HEK293 (cell line): ENCODE data around the gene SYNDIG1.
A peak's percentile ranks its signal among the peaks of the same experiment; 100 is the strongest.

Experiments used
- CTCF ChIA-PET: fragments of 350-600 bp; formaldehyde crosslinking; extraction: SDS; loops from one replicate; lab custom pipeline; 2021; ENCODE audit warnings: antibody characterized with exemption; lab: Yijun Ruan, JAX
- POLR2A ChIA-PET: fragments of 300-600 bp; formaldehyde crosslinking; extraction: SDS; loops from one replicate; lab custom pipeline; 2020; ENCODE audit warnings: antibody characterized with exemption, inconsistent platforms; lab: Yijun Ruan, JAX
- H3K27ac ChIP-seq: fragments of 200-500 bp; sonication (Bioruptor generic); 2 replicates; pipeline ENCODE4 v1.5.1; 2014; ENCODE audit warnings: low read depth, low read length, control low read depth, inconsistent platforms; ENCODE audit errors: extremely low read depth
- H3K36me3 ChIP-seq, 2 experiments: fragments of 200-500 bp in 1 of 2; sonication (Bioruptor generic) in 1 of 2; 1 replicate in 1 of 2; 2 replicates in 1 of 2; pipeline ENCODE4 v1.5.1; 2014 to 2017; ENCODE audit warnings: inconsistent platforms in 2 of 2, low read length in 2 of 2; ENCODE audit not compliant: control insufficient read depth in 2 of 2, insufficient read depth in 1 of 2
- H3K4me1 ChIP-seq: fragments of 200-500 bp; sonication (Bioruptor generic); 2 replicates; pipeline ENCODE4 v1.5.1; 2014; ENCODE audit warnings: mild to moderate bottlenecking, low read length, inconsistent platforms; ENCODE audit not compliant: control insufficient read depth, insufficient read depth
- H3K4me3 ChIP-seq: 2 replicates; pipeline ENCODE4 v1.5.1; 2011; ENCODE audit warnings: low read depth, mild to moderate bottlenecking, control low read depth, low read length, moderate library complexity
- H3K9me3 ChIP-seq: fragments of 200-500 bp; sonication (Bioruptor generic); 2 replicates; pipeline ENCODE4 v1.5.1; 2014; ENCODE audit warnings: low read depth, low read length, inconsistent platforms; ENCODE audit not compliant: control insufficient read depth, insufficient read depth
- IKZF3 ChIP-seq: fragments of 450-650 bp; IDR thresholded peaks from 2 replicates; pipeline ENCODE4 v1.5.0; 2018; ENCODE audit warnings: missing biosample characterization, mild to moderate bottlenecking, missing genetic modification characterization, moderate library complexity
- KLF9 ChIP-seq: fragments of 450-650 bp; formaldehyde crosslinking; IDR thresholded peaks from 2 replicates; pipeline ENCODE4 v1.5.1; 2016; ENCODE audit warnings: missing biosample characterization, missing genetic modification characterization, low read depth
- REPIN1 ChIP-seq: fragments of 450-650 bp; formaldehyde crosslinking; IDR thresholded peaks from 2 replicates; pipeline ENCODE4 v1.5.1; 2017; ENCODE audit warnings: missing biosample characterization, missing genetic modification characterization, low read depth
- REST ChIP-seq: fragments of 450-650 bp; formaldehyde crosslinking; IDR thresholded peaks from 2 replicates; pipeline ENCODE4 v1.5.1; 2016; ENCODE audit warnings: missing biosample characterization, missing genetic modification characterization
- ZEB2 ChIP-seq: fragments of 450-650 bp; formaldehyde crosslinking; IDR thresholded peaks from 2 replicates; pipeline ENCODE4 v1.5.1; 2016; ENCODE audit warnings: missing biosample characterization, missing genetic modification characterization
- ZIC2 ChIP-seq: fragments of 450-650 bp; formaldehyde crosslinking; IDR thresholded peaks from 2 replicates; pipeline ENCODE4 v1.5.1; 2016; ENCODE audit warnings: missing biosample characterization, missing genetic modification characterization
- ZNF10 ChIP-seq: fragments of 450-650 bp; formaldehyde crosslinking; IDR thresholded peaks from 2 replicates; pipeline ENCODE4 v1.5.1; 2017; ENCODE audit warnings: missing biosample characterization, missing genetic modification characterization
- ZNF121 ChIP-seq: fragments of 450-650 bp; formaldehyde crosslinking; IDR thresholded peaks from 2 replicates; pipeline ENCODE4 v1.5.1; 2016; ENCODE audit warnings: missing biosample characterization, missing genetic modification characterization
- ZNF174 ChIP-seq: fragments of 450-650 bp; formaldehyde crosslinking; IDR thresholded peaks from 2 replicates; pipeline ENCODE4 v1.5.0; 2017; ENCODE audit warnings: missing biosample characterization, mild to moderate bottlenecking, missing genetic modification characterization
- ZNF19 ChIP-seq: fragments of 450-650 bp; formaldehyde crosslinking; IDR thresholded peaks from 2 replicates; pipeline ENCODE4; 2016; ENCODE audit warnings: missing biosample characterization, missing genetic modification characterization, low read depth
- ZNF274 ChIP-seq, 2 experiments: fragments of 200-500 bp in 1 of 2; fragments of 450-650 bp in 1 of 2; sonication (Bioruptor generic) in 1 of 2; formaldehyde crosslinking in 1 of 2; IDR thresholded peaks; 2 replicates each; pipeline versions ENCODE4 v1.5.1 to v1.6.1; 2014 to 2016; ENCODE audit warnings: borderline replicate concordance in 1 of 2, inconsistent platforms in 1 of 2, low read length in 1 of 2, missing biosample characterization in 1 of 2, missing genetic modification characterization in 1 of 2
- ZNF302 ChIP-seq: fragments of 450-650 bp; formaldehyde crosslinking; IDR thresholded peaks from 2 replicates; pipeline ENCODE4 v1.5.1; 2016; ENCODE audit warnings: missing biosample characterization, missing genetic modification characterization, low read depth
- ZNF394 ChIP-seq: fragments of 450-650 bp; formaldehyde crosslinking; IDR thresholded peaks from 2 replicates; pipeline ENCODE4 v1.5.1; 2016; ENCODE audit warnings: missing biosample characterization, missing genetic modification characterization, mild to moderate bottlenecking, moderate library complexity, borderline replicate concordance
- ZNF501 ChIP-seq: fragments of 450-650 bp; formaldehyde crosslinking; IDR thresholded peaks from 2 replicates; pipeline ENCODE4 v1.5.1; 2016; ENCODE audit warnings: missing biosample characterization, missing genetic modification characterization
- ZNF521 ChIP-seq: fragments of 450-650 bp; formaldehyde crosslinking; IDR thresholded peaks from 2 replicates; pipeline ENCODE4 v1.5.1; 2017; ENCODE audit warnings: missing biosample characterization, mild to moderate bottlenecking, missing genetic modification characterization
- ZNF530 ChIP-seq: fragments of 450-650 bp; formaldehyde crosslinking; IDR thresholded peaks from 2 replicates; pipeline ENCODE4 v1.5.1; 2016; ENCODE audit warnings: low read depth, missing biosample characterization, missing genetic modification characterization
- ZNF544 ChIP-seq: fragments of 450-650 bp; formaldehyde crosslinking; IDR thresholded peaks from 2 replicates; pipeline ENCODE4 v1.5.0; 2017; ENCODE audit warnings: missing biosample characterization, missing genetic modification characterization
- ZNF558 ChIP-seq: fragments of 450-650 bp; formaldehyde crosslinking; IDR thresholded peaks from 2 replicates; pipeline ENCODE4 v1.5.1; 2016; ENCODE audit warnings: missing biosample characterization, missing genetic modification characterization
- ZNF600 ChIP-seq: fragments of 450-650 bp; formaldehyde crosslinking; IDR thresholded peaks from 2 replicates; pipeline ENCODE4 v1.5.1; 2016; ENCODE audit warnings: missing biosample characterization, missing genetic modification characterization
- ZNF624 ChIP-seq: fragments of 450-650 bp; formaldehyde crosslinking; IDR thresholded peaks from 2 replicates; pipeline ENCODE4 v1.5.1; 2017; ENCODE audit warnings: missing biosample characterization, missing genetic modification characterization
- ZNF701 ChIP-seq: fragments of 450-650 bp; formaldehyde crosslinking; IDR thresholded peaks from 2 replicates; pipeline ENCODE4 v1.5.1; 2016; ENCODE audit warnings: missing biosample characterization, missing genetic modification characterization
- ZNF777 ChIP-seq: fragments of 450-650 bp; formaldehyde crosslinking; IDR thresholded peaks from 2 replicates; pipeline ENCODE4 v1.5.1; 2017; ENCODE audit warnings: missing biosample characterization, missing genetic modification characterization, borderline replicate concordance
- ZSCAN16 ChIP-seq: fragments of 450-650 bp; formaldehyde crosslinking; IDR thresholded peaks from 2 replicates; pipeline ENCODE4 v1.5.1; 2016; ENCODE audit warnings: missing biosample characterization, missing genetic modification characterization
- ZSCAN4 ChIP-seq: fragments of 450-650 bp; formaldehyde crosslinking; IDR thresholded peaks from 2 replicates; pipeline ENCODE4 v1.5.1; 2017; ENCODE audit warnings: missing biosample characterization, missing genetic modification characterization
- TF ChIP-seq, protein P1 (sequence below): fragments of 450-650 bp; formaldehyde crosslinking; IDR thresholded peaks from 2 replicates; pipeline ENCODE4 v1.5.1; 2016; ENCODE audit warnings: missing biosample characterization, missing genetic modification characterization, low read depth
- TF ChIP-seq, protein P2 (sequence below): fragments of 450-650 bp; formaldehyde crosslinking; IDR thresholded peaks from 2 replicates; pipeline ENCODE4 v1.5.1; 2016; ENCODE audit warnings: missing biosample characterization, missing genetic modification characterization
- TF ChIP-seq, protein P3 (sequence below): fragments of 450-650 bp; formaldehyde crosslinking; IDR thresholded peaks from 2 replicates; pipeline ENCODE4 v1.5.1; 2016; ENCODE audit warnings: missing biosample characterization, missing genetic modification characterization
- TF ChIP-seq, protein P4 (sequence below): fragments of 450-650 bp; formaldehyde crosslinking; IDR thresholded peaks from 2 replicates; pipeline ENCODE4 v1.5.1; 2016; ENCODE audit warnings: missing biosample characterization, missing genetic modification characterization

The SYNDIG1 gene

GRCh38 chr20:24633521-24633920, 164.1 kb downstream of the SYNDIG1 start (continued):
- TF ChIP-seq ZNF394 (tag by site-specific recombination), result no peak
- no peak for TF ChIP-seq ZNF274 (IDR thresholded peaks at IDR 0.05; ENCODE audit: low read length)
- no peak for TF ChIP-seq ZNF274 (tag by site-specific recombination; IDR thresholded peaks at IDR 0.05; ENCODE audit: borderline replicate concordance)
- TF ChIP-seq ZNF174 (tag by site-specific recombination), result no peak
- TF ChIP-seq ZNF521 (tag by site-specific recombination), result no peak
- TF ChIP-seq ZNF530 (tag by site-specific recombination), result no peak
- TF ChIP-seq ZNF558, result no peak
- no peak for TF ChIP-seq ZNF600
- TF ChIP-seq, all 188 proteins: peak for 0

GRCh38 chr20:24634855-24635254, 165.4 kb downstream of the SYNDIG1 start:
- no peaks in the 10 kb centered on the region for H3K36me3 ChIP-seq
- H3K9me3 ChIP-seq, result no peaks in the 10 kb centered on the region
- no peak overlapping the region for H3K4me3 ChIP-seq
- no peaks in the 10 kb centered on the region for H3K4me1 ChIP-seq
- ChIA-PET POLR2A (no interaction called here), CTCF (interaction anchor here (0.7 kb wide), 1 partner anchor 396 kb away, joined by 3 read pairs; no protein-coding TSS in a partner anchor)
- H3K27ac ChIP-seq, result no peak overlapping the region
- no peak for TF ChIP-seq REST (tag by site-specific recombination)
- no peak for TF ChIP-seq ZNF701
- TF ChIP-seq ZNF544 (tag by site-specific recombination), result no peak
- TF ChIP-seq ZNF624, result no peak
- TF ChIP-seq ZNF121 (tag by site-specific recombination), result no peak
- peak; percentile 94 for TF ChIP-seq ZNF600
- no peak for TF ChIP-seq ZNF777
- TF ChIP-seq ZEB2 (tag by site-specific recombination), result no peak
- no peak for TF ChIP-seq ZNF10
- TF ChIP-seq, protein P1, sequence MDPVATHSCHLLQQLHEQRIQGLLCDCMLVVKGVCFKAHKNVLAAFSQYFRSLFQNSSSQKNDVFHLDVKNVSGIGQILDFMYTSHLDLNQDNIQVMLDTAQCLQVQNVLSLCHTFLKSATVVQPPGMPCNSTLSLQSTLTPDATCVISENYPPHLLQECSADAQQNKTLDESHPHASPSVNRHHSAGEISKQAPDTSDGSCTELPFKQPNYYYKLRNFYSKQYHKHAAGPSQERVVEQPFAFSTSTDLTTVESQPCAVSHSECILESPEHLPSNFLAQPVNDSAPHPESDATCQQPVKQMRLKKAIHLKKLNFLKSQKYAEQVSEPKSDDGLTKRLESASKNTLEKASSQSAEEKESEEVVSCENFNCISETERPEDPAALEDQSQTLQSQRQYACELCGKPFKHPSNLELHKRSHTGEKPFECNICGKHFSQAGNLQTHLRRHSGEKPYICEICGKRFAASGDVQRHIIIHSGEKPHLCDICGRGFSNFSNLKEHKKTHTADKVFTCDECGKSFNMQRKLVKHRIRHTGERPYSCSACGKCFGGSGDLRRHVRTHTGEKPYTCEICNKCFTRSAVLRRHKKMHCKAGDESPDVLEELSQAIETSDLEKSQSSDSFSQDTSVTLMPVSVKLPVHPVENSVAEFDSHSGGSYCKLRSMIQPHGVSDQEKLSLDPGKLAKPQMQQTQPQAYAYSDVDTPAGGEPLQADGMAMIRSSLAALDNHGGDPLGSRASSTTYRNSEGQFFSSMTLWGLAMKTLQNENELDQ (tag by site-specific recombination), result no peak
- no peak for TF ChIP-seq KLF9 (tag by site-specific recombination)
- no peak for TF ChIP-seq ZSCAN16 (tag by site-specific recombination)
- no peak for TF ChIP-seq REPIN1 (tag by site-specific recombination)
- TF ChIP-seq ZNF501 (tag by site-specific recombination), result no peak
- no peak for TF ChIP-seq ZNF19 (tag by site-specific recombination)
- TF ChIP-seq IKZF3 (tag by site-specific recombination), result no peak
- TF ChIP-seq ZIC2 (tag by site-specific recombination), result peak; percentile 93
- TF ChIP-seq ZSCAN4 (tag by site-specific recombination), result no peak
- TF ChIP-seq ZNF302 (tag by site-specific recombination), result no peak
- TF ChIP-seq, protein P2, sequence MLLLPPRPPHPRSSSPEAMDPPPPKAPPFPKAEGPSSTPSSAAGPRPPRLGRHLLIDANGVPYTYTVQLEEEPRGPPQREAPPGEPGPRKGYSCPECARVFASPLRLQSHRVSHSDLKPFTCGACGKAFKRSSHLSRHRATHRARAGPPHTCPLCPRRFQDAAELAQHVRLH (tag by site-specific recombination), result no peak
- TF ChIP-seq, protein P3, sequence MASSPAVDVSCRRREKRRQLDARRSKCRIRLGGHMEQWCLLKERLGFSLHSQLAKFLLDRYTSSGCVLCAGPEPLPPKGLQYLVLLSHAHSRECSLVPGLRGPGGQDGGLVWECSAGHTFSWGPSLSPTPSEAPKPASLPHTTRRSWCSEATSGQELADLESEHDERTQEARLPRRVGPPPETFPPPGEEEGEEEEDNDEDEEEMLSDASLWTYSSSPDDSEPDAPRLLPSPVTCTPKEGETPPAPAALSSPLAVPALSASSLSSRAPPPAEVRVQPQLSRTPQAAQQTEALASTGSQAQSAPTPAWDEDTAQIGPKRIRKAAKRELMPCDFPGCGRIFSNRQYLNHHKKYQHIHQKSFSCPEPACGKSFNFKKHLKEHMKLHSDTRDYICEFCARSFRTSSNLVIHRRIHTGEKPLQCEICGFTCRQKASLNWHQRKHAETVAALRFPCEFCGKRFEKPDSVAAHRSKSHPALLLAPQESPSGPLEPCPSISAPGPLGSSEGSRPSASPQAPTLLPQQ (tag by site-specific recombination), result peak; percentile 71
- TF ChIP-seq, protein P4, sequence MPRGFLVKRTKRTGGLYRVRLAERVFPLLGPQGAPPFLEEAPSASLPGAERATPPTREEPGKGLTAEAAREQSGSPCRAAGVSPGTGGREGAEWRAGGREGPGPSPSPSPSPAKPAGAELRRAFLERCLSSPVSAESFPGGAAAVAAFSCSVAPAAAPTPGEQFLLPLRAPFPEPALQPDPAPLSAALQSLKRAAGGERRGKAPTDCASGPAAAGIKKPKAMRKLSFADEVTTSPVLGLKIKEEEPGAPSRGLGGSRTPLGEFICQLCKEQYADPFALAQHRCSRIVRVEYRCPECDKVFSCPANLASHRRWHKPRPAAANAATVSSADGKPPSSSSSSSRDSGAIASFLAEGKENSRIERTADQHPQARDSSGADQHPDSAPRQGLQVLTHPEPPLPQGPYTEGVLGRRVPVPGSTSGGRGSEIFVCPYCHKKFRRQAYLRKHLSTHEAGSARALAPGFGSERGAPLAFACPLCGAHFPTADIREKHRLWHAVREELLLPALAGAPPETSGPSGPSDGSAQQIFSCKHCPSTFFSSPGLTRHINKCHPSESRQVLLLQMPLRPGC (tag by site-specific recombination), result no peak
